Measurements from ENCODE around the gene ERC2.
"Not testable (repeated sequence)": the region's sequence is repeated elsewhere in the genome, so short reads cannot be mapped to it uniquely, and the experiment has no call there.

Gene ERC2

GRCh38 chr3:55526332-55527030, 941.8 kb downstream of the ERC2 start:
- no peak for DNase-seq (ENCODE audit: low read depth in 2 of 2)

GRCh38 chr3:55525436-55525835, 942.8 kb downstream of the ERC2 start:
- DNase-seq (ENCODE audit: low read depth in 2 of 2): no peak

GRCh38 chr3:55524565-55525244, 943.6 kb downstream of the ERC2 start:
- DNase-seq (ENCODE audit: low read depth in 2 of 2): no peak

GRCh38 chr3:55523471-55523870, 944.8 kb downstream of the ERC2 start:
- DNase-seq (ENCODE audit: low read depth in 2 of 2): no peak

GRCh38 chr3:55521738-55522421, 946.4 kb downstream of the ERC2 start:
- no peak for DNase-seq (ENCODE audit: low read depth in 2 of 2)

GRCh38 chr3:55521064-55521737, 947.1 kb downstream of the ERC2 start:
- no peak for DNase-seq (ENCODE audit: low read depth in 2 of 2)

- no peak for DNase-seq (ENCODE audit: low read depth in 2 of 2)
Observed at GRCh38 chr3:55519019-55519418, 949.2 kb downstream of the ERC2 start.

GRCh38 chr3:55518451-55518850, 949.8 kb downstream of the ERC2 start:
- no peak for DNase-seq (ENCODE audit: low read depth in 2 of 2)

GRCh38 chr3:55516392-55517030, 951.8 kb downstream of the ERC2 start:
- DNase-seq (ENCODE audit: low read depth in 2 of 2): no peak

GRCh38 chr3:55515550-55516246, 952.6 kb downstream of the ERC2 start:
- no peak for DNase-seq (ENCODE audit: low read depth in 2 of 2)

- no peak for DNase-seq (ENCODE audit: low read depth in 2 of 2)
Observed at GRCh38 chr3:55514962-55515361, 953.3 kb downstream of the ERC2 start.

GRCh38 chr3:55512571-55513343, 955.5 kb downstream of the ERC2 start:
- no peak for DNase-seq (ENCODE audit: low read depth in 2 of 2)

GRCh38 chr3:55511895-55512570, 956.2 kb downstream of the ERC2 start:
- DNase-seq (ENCODE audit: low read depth in 2 of 2): no peak

- no peak for DNase-seq (ENCODE audit: low read depth in 2 of 2)
Observed at GRCh38 chr3:55508335-55508734, 959.9 kb downstream of the ERC2 start.

- no peak for DNase-seq (ENCODE audit: low read depth in 2 of 2)
Observed at GRCh38 chr3:55507808-55508207, 960.5 kb downstream of the ERC2 start.

GRCh38 chr3:55505776-55506175, 962.5 kb downstream of the ERC2 start:
- no peak for DNase-seq (ENCODE audit: low read depth in 2 of 2)

GRCh38 chr3:55505102-55505501, 963.2 kb downstream of the ERC2 start:
- not testable (repeated sequence) for DNase-seq (ENCODE audit: low read depth in 2 of 2)

GRCh38 chr3:55501905-55502304, 966.4 kb downstream of the ERC2 start:
- no peak for DNase-seq (ENCODE audit: low read depth in 2 of 2)

- no peak for DNase-seq (ENCODE audit: low read depth in 2 of 2)
Observed at GRCh38 chr3:55500555-55501330, 967.5 kb downstream of the ERC2 start.

Data from stimulated activated CD8-positive, alpha-beta memory T cell treated with anti-CD3 and anti-CD28 coated beads, Interleukin-7, amount 100 ng/mL, for 1 hour (primary cell).